Peyer's patch (tissue), 4 donors: ENCODE measurements around the gene POFUT1. TPM values are rescaled to one million over a fixed set of nuclear protein-coding genes. Genes with fewer than 3 reads are reported as not detected.

Experiments
- DNase-seq, 3 donors: peaks; one replicate each; pipeline ENCODE4 v3.0.0-alpha.2; 2017 to 2019
- H3K27ac ChIP-seq, 4 donors: fragments of 200-600 bp; sonication (generic); one replicate each; pipeline ENCODE4 v1.5.1; 2016 to 2019
- H3K27me3 ChIP-seq, 2 donors: fragments of 200-600 bp; sonication (generic); one replicate each; pipeline ENCODE4 v1.5.1; 2019
- H3K36me3 ChIP-seq, 3 donors: fragments of 200-600 bp; sonication (generic); one replicate each; pipeline ENCODE4 v1.5.1; 2016 to 2019
- H3K4me1 ChIP-seq, 4 donors: fragments of 200-600 bp; sonication (generic); one replicate each; pipeline ENCODE4 v1.5.1; 2016 to 2019
- H3K4me3 ChIP-seq, 4 donors: fragments of 200-600 bp; sonication (generic); 1 replicate in 3 of 4; 2 replicates in 1 of 4; pipeline ENCODE4 v1.5.1; 2016 to 2019; ENCODE audit warnings: mild to moderate bottlenecking in 1 of 4
- H3K9me3 ChIP-seq, 4 donors: fragments of 200-600 bp; sonication (generic); one replicate each; pipeline ENCODE4 v1.5.1; 2016 to 2019; ENCODE audit warnings: mild to moderate bottlenecking in 1 of 4
- POLR2A ChIP-seq, 2 donors: fragments of 450-650 bp; IDR thresholded peaks; one replicate each; pipeline ENCODE4 v1.5.1; 2017; ENCODE audit warnings: antibody characterized with exemption in 2 of 2, mild to moderate bottlenecking in 2 of 2, moderate library complexity in 2 of 2
- total RNA-seq, 4 donors: library from RNA; depleted of rRNA; stranded (reverse); fragments of >200 nt; gene quantifications; one replicate each; pipeline ENCODE4 v1.1.0, GENCODE V29; 2016
- TF ChIP-seq, protein P1 (sequence below), 6 experiments: fragments of 450-650 bp in 4 of 6; fragments of 200-600 bp in 2 of 6; sonication (generic) in 1 of 6; IDR thresholded peaks; one replicate each; pipeline ENCODE4 v1.5.1; 2017 to 2019; ENCODE audit warnings: antibody characterized with exemption in 6 of 6, mild to moderate bottlenecking in 3 of 6, moderate library complexity in 1 of 6

The POFUT1 gene
- total RNA-seq, 4 donors from 2014 or later, result 42.9 to 118 (median 55.7) TPM

GRCh38 chr20:32224463-32224862 is 16.8 kb downstream of the POFUT1 start:
- peak; percentile 16 to 70 for TF ChIP-seq POLR2A (IDR thresholded peaks at IDR 0.05)
- TF ChIP-seq, protein P1, sequence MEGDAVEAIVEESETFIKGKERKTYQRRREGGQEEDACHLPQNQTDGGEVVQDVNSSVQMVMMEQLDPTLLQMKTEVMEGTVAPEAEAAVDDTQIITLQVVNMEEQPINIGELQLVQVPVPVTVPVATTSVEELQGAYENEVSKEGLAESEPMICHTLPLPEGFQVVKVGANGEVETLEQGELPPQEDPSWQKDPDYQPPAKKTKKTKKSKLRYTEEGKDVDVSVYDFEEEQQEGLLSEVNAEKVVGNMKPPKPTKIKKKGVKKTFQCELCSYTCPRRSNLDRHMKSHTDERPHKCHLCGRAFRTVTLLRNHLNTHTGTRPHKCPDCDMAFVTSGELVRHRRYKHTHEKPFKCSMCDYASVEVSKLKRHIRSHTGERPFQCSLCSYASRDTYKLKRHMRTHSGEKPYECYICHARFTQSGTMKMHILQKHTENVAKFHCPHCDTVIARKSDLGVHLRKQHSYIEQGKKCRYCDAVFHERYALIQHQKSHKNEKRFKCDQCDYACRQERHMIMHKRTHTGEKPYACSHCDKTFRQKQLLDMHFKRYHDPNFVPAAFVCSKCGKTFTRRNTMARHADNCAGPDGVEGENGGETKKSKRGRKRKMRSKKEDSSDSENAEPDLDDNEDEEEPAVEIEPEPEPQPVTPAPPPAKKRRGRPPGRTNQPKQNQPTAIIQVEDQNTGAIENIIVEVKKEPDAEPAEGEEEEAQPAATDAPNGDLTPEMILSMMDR (IDR thresholded peaks at IDR 0.05), result no peak
- DNase-seq, result peak in 2 of 3 donors; percentile 65 to 81
- no peaks in the 10 kb centered on the region for H3K27me3 ChIP-seq
- no peak overlapping the region for H3K4me3 ChIP-seq
- H3K4me1 ChIP-seq, result peaks cover 0 to 30% (median 8%) of the 10 kb centered on the region in 4 donors
- no peaks in the 10 kb centered on the region for H3K9me3 ChIP-seq
- H3K27ac ChIP-seq, result peak overlapping the region in 3 of 4 donors; percentile 21 to 96 (median 65)
- H3K36me3 ChIP-seq, result peaks cover 0 to 48% (median 0%) of the 10 kb centered on the region in 3 donors

- H3K4me1 ChIP-seq, result peaks cover 0 to 31% (median 8%) of the 10 kb centered on the region in 4 donors
- H3K4me3 ChIP-seq, result no peak overlapping the region
- no peak for DNase-seq
- TF ChIP-seq, protein P1 (IDR thresholded peaks at IDR 0.05), result no peak
- no peak for TF ChIP-seq POLR2A (IDR thresholded peaks at IDR 0.05)
- H3K9me3 ChIP-seq, result no peaks in the 10 kb centered on the region
- H3K27ac ChIP-seq, result peak overlapping the region in 3 of 4 donors; percentile 21 to 96 (median 86)
- H3K36me3 ChIP-seq, result peaks cover 0 to 50% (median 0%) of the 10 kb centered on the region in 3 donors
- H3K27me3 ChIP-seq, result no peaks in the 10 kb centered on the region
Observed at GRCh38 chr20:32226391-32226790, 18.7 kb downstream of the POFUT1 start.

DNA sequence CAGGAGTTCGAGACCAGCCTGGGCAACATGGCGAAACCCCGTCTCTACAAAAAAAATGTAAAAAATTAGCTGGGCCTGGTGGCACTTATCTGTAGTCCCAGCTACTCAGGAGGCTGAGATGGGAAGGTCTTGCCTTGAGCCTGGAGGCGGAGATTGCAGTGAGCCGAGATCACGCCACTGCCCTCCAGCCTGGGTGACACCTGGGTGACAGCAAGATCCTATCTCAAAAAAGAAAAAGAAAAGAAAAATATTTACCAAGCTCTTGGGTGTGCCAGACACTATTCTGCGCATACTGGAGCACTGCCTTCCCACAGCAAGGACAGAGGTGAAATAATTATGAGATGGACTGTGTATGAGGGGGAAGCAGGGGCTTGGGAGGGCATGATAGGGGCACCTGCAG is 19.6 kb downstream of the POFUT1 start:
- H3K4me1 ChIP-seq, result peaks cover 0 to 31% (median 8%) of the 10 kb centered on the region in 4 donors
- H3K36me3 ChIP-seq, result peaks cover 0 to 50% (median 0%) of the 10 kb centered on the region in 3 donors

GRCh38 chr20:32227744-32228688 is 20.3 kb downstream of the POFUT1 start:
- peak overlapping the region in 1 of 4 donors; percentile 9 for H3K4me3 ChIP-seq
- H3K27ac ChIP-seq, result peak overlapping the region in 3 of 4 donors; percentile 69 to 96 (median 86)
- TF ChIP-seq, protein P1 (IDR thresholded peaks at IDR 0.05), result no peak
- TF ChIP-seq POLR2A (IDR thresholded peaks at IDR 0.05), result peak in 1 of 2 donors; percentile 44
- no peaks in the 10 kb centered on the region for H3K9me3 ChIP-seq
- peaks cover 0 to 36% (median 8%) of the 10 kb centered on the region in 4 donors for H3K4me1 ChIP-seq
- H3K36me3 ChIP-seq, result peaks cover 0 to 50% (median 0%) of the 10 kb centered on the region in 3 donors
- H3K27me3 ChIP-seq, result no peaks in the 10 kb centered on the region
- DNase-seq, result peak in 2 of 3 donors; percentile 78 to 89

More for the DNA sequence above, 19.6 kb downstream of the POFUT1 start:
- no peak for DNase-seq
- no peaks in the 10 kb centered on the region for H3K9me3 ChIP-seq
- no peak overlapping the region for H3K4me3 ChIP-seq
- peak overlapping the region in 3 of 4 donors; percentile 69 to 96 (median 86) for H3K27ac ChIP-seq
- no peak for TF ChIP-seq POLR2A (IDR thresholded peaks at IDR 0.05)
- TF ChIP-seq, protein P1 (IDR thresholded peaks at IDR 0.05), result peak in 1 of 6 experiments; percentile 11
- H3K27me3 ChIP-seq, result no peaks in the 10 kb centered on the region

GRCh38 chr20:32229251-32229747 is 21.6 kb downstream of the POFUT1 start:
- Histone ChIP-seq H3K27ac (peak overlapping the region in 1 of 4 donors; percentile 96), H3K9me3 (no peaks in the 10 kb centered on the region), H3K4me1 (peaks cover 0 to 36% (median 8%) of the 10 kb centered on the region in 4 donors), H3K36me3 (peaks cover 0 to 52% (median 0%) of the 10 kb centered on the region in 3 donors), H3K4me3 (no peak overlapping the region), H3K27me3 (no peaks in the 10 kb centered on the region)
- TF ChIP-seq, protein P1 (IDR thresholded peaks at IDR 0.05), result no peak
- no peak for TF ChIP-seq POLR2A (IDR thresholded peaks at IDR 0.05)
- DNase-seq, result no peak
